Measurements from ENCODE around the gene PHACTR1.
A peak's percentile ranks its signal among the peaks of the same experiment; 100 is the strongest.

Gene PHACTR1

DNA sequence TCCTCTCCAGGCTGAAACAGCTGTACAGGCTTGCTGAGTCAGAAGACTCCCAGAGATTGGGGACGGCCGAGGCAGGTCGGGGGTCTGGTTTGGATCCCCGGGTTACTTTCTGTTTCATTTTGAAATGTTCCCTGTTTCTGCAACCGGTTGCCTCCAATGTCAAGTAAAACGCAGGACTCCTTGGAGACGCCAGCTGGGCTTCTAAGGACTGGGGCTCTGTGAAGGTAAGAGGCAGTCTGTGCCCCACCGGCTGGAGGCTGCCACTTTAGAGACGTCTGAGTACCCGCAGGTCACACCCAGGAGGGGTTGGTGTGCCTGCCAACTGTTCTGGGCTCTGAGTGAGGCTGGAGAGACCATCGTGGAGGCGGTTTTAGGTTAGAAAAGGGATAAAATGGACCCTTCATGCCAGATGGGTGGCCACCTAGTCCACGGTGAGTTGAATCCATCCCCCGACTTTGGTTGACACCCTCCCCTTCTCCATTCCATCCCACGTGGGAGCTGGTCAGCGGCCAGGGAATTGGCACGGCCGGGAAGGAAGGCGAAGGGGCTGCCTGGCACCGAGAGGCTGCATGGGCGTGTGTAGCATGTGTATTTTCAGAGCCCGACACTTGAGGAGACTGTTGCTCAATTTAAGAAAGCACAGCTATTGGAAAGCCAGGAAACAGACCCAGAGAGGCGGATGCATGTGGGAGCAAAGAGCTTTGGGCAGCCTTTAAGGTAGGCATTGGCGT lies 240.9 kb downstream of the PHACTR1 start:
- DNase-seq, result peak; percentile 1

DNA sequence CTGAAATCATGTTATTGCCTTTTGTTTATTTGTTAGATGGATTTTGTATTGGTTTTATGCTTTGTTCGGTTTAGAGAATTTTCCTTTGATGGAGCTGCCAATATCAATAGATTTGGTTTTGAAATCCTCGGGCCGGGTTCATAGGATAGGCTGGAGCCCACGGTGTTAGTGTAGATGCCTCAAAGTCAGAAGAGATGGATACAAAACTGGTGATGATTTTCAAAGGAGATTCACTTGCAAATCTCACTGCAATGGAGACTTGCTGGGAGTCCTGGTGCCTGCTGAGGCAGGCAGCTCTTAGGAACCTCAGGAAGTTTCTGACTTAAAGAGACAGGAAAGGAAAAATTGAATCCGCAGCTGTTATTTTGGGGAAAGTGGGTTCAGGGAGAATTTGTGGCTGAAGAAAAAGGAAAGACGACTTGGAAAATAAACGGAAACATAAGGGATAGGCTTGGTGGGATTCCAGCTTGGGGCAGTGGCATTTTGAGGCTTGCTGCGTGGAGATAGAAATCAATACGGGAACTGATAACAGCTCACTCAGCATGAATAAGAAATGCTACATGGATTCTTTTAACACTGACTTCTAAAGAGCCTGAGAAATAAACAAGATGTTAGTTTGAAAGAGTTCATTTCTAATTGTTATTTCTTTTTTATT lies 241.6 kb downstream of the PHACTR1 start:
- DNase-seq, result no peak

DNA sequence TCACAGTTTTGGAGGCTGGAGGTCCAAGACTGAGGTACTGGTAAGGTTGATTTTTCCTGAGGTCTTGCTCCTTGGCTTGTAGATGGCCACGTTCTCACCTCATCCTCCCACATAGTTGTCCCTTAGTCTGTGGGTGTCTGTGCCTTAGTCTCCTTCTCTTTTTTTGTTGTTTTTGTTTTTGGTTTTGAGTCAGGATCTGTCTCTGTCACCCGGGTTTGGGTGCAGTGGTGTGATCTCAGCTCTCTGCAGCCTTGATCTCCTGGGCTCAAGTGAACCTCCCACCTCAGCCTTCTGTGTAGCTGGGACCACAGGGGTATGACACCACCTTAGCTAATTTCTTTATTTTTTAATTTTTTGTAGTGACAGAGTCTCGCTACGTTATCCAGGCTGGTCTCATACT lies 245.2 kb downstream of the PHACTR1 start:
- DNase-seq, result no peak

DNA sequence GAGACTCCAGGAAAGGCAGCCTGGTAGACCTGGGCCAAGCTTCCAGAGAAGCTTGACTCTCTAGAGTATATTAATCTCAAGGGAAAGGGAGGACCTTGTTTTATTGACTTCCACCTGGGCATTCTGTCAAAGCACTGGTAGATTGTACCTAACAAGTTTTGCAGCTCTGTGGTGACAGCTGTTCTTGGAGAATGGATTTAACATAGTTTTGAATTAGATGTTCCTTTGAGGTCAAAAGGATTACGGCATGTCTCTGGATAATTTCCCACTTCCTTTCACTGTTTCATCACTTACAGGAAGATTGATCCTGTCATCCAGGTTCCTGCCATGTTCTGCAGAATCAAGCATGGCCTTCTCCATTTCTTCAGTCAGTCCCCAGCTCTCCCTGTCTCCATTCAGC lies 246.0 kb downstream of the PHACTR1 start:
- no peak for DNase-seq

DNA sequence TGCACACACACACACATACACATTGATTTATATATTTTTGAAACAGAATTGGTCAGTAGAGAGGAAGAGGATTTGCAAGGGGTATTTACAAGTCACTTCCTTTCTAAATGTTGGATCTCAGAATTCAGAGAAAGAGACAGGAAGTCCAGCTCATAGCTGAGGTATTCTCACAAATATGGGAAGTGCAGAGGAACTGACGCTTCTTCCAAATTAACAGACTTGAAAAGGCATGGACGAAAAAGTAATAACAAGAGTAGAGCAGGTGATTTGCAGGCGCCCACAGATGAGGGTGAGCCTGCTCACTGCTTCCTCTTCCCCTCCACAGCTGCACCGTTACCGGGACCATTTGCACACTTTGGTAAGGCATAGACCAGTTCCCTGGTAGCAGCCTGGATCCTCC lies 246.4 kb downstream of the PHACTR1 start:
- no peak for DNase-seq

DNA sequence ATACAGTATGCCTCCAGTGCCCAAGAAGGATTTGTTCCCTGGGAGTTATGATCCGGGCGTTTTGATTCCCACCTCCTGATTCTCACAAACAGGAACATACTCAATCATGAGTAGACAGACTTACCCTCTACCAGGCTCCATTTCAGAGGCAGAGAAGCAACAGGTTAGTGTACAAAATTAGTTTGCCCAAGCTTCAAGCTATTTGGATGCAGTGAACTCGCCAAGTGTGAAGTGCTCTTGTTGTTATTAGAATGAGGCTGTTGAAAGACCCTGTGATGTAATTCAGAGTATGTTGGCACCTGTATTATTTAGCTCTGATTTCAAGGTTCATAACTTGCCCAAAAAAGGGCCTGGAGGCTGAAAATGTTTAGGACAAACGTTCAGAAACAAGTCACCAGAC lies 247.0 kb downstream of the PHACTR1 start:
- no peak for DNase-seq

DNA sequence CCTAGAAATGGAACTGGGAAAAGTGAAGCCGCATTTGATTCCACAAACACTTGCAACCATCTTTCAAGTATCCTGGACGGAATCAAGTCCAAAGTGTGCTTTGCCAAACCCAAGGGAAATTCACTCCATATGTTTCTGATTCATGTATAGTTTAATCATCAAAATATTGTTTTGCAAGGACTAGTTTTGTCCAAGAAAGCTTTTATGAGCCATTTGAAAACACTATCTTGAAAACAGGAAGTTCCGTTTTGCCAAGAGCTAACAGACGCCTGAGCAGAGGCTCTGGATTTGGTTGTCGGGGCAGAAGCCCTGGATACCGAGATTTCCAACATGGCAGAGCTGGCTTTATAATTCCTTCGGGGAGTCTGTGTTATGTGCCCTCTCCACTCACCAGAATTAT lies 251.1 kb downstream of the PHACTR1 start:
- no peak for DNase-seq

DNA sequence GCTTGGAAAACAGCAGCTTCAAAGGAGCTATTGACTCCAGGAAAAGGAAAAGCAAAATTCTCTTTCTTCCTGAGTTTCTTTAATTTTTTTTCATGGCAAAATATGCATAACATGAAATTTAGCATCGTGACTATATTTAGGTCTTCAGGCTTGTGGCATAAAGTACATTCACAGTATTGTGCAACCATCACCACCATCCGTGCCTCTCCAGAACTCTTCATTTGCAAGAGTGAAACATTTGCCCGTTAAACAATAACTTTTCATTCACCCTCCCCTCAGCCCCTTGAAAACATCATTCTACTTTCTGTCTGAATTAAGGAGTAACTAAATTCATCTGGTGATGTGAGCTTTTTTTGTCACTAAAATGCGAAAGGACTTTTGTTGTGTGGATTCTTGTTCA lies 251.7 kb downstream of the PHACTR1 start:
- no peak for DNase-seq

DNA sequence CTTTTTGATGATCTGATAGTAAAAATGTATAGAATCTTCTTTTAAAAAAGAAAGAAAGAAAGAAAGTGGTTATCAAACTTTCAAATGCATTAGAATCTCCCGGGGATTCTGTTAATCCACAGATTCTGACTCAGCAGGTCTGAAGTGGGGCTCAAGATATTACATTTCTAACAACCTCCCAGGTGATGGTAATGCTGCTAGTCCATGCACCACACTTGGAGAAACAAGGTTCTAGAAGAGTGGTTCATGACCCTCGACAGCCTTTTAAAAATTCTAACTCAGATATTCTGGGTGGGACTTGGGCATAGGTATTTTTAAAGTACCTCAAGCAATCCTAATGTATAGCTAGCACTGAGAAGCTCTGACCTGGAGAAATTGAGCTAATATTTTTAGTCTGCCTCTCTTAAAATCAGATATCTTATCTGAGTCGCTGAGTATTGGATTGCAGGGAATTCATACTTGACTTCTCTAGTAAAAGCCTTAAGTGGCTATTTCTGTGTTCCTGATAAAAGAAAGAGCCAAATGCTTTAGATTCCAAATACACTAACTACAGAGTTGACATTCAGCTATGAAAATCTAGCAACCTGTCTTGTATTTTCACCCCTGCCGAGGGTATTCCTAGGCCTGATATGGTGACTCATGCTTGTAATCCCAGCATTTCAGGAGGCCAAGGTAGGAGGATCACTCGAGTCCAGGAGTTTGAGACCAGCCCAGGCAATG lies 252.4 kb downstream of the PHACTR1 start:
- no peak for DNase-seq

DNA sequence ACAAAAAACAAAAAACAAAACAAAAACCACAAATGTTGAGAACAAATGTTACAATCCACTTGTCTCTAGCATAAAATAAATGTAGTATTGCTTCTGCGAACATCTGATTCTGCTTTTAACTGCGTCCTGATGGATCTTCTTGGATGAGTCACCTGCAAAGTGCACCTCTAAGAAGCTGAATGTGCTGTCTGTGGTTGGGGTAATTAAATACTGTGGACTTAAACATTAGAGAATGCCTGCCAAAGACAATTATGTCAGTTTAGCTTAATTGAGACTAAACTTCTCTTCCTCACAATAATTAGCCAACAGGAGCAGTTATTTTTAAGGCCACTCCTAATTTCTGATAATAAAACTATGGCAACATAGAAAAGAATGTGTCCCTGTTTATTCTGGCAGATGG lies 253.4 kb downstream of the PHACTR1 start:
- DNase-seq, result no peak

DNA sequence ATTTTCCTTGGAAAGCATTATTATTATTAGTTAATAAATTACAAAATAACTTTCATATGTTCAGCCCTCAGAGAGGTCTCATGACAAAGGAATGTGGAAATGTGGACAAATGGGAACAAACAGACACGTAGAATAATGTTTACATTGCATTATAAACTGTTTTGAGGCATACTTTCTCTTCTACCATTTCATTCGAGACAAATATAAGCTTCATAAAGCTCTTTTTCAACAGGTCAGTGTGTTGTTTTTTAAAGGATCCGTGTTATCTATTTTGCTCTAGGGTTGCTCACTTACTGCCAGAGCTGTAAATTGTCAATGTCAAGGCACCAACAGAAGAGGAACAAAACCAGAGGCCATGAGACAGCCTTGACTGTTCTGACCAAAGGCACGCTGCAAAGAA lies 256.8 kb downstream of the PHACTR1 start:
- no peak for DNase-seq

DNA sequence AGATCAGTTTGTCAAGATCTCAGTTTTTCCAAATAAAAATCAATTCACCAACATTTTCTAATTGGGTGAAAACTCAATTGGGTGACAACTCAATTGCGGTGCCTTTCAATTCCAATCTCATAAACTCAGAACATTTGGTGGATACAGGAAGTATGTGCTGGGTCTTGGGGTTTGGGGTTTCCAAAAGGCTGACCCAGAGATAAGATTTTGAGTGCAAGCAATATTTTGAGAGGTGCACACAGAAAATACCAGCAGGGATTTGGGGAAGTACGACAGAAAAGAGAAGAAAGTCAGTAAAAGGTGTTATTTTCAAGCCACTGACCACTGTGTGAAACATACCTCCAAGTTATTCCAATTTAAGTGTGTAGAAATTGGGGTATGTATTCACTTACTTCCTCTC lies 258.0 kb downstream of the PHACTR1 start:
- no peak for DNase-seq

DNA sequence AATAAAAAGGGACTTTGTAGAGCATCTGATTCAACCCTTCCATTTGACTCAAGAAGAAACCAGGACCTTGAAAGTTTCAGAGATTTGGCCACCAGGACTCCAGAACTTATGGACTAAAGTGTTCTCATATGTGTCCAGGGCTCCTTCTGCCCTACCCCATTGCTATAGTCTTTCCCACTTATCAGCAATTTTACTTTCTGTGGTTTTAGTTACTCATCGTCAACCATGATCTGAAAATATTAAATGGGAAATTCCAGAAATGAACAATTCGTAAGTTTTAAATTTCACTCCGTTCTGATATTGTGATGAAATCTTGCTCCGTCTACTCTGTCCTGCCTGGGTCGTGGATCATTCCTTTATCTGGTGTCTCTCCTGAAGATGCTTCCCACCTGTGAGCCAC lies 259.8 kb downstream of the PHACTR1 start:
- DNase-seq, result no peak

DNA sequence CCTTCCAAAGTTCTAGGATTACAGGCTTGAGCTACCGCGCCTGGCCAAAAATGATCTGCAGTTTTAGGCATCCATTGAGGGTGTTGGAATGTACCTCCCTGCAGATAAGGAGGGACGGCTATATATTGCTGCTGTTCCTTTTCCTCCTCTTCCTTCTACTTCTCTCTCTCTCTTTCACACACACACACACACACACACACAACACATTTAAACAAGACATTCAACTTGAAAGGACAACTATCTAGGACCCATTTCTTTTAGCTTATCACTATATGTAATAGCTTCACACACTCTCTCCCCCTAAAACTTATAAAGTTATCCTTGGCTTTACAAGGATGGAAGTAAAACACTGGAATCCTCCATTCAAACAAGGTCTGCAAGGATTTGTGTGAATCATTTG lies 260.6 kb downstream of the PHACTR1 start:
- no peak for DNase-seq

DNA sequence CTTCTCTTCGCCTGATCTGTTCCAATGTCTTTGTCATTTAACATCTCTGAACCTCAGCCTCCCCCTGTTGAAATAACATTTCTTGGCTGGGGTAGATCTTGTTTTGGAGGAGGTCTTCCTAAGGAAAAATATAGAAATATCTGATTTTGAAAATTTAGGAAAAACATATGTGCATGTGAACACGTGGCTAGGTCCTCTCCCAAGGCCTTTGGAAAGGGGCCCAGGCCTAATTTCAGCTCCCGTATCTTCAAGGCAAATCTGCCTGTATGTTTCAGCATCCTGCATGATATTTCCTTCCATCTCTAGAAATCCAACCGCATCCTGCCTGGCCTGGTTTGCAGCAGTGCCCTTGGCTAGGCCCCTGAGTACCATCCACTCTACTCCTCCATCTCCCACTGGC lies 261.2 kb downstream of the PHACTR1 start:
- DNase-seq, result no peak

DNA sequence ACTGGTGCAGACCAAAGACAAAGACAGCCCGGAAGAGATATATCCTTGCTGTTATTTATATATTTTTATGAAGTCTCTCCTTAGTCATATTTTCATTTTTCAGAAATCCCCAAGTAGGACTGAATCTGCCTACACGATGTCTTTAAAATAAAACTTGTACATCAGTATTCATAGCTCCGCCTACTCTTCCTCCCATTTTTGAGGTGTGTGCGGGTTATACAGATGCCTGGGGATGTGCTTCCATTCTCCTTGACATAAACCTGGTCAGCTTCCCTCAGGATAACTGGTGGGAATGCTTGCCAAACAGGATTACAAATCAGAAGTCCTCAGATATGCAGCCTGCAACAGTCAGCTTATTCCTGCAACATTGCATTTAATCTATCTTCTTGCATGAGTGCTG lies 264.2 kb downstream of the PHACTR1 start:
- DNase-seq, result no peak

DNA sequence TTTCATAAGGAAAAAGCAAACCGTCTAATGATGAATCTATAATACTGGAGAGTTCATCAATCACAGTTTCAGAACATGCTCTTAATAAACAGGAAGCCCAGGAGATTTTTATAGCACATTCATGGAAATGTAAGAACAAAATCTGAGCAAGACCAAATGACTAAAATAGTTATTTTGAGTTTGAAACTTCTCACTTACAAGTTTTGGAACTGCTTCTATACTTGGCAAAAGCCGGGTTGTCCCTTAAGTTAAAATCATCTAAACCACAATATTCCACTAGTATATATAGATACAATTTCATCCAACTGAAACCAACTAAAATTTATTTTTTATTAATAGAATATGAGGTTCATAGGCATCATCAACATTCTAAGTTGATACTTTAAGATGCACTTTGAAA lies 268.2 kb downstream of the PHACTR1 start:
- DNase-seq, result no peak

DNA sequence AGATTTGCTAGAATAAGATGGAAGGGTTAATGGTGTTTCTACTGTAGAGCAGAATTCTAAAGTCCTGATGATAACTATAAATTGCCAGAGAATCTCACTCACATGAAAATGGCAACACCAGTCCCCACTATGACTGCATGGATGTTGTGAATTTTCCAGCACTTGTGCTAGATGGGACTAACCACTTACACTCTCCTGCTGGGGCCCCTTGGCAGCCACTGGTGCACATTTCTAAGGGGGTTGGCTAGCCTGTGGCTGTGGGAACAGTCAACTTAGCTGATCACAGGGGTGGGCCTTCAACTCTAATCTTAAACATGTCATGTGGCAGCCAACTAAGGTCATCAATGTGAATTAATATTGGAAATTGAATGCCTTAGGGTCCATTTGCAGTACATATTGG lies 271.2 kb downstream of the PHACTR1 start:
- DNase-seq, result no peak

DNA sequence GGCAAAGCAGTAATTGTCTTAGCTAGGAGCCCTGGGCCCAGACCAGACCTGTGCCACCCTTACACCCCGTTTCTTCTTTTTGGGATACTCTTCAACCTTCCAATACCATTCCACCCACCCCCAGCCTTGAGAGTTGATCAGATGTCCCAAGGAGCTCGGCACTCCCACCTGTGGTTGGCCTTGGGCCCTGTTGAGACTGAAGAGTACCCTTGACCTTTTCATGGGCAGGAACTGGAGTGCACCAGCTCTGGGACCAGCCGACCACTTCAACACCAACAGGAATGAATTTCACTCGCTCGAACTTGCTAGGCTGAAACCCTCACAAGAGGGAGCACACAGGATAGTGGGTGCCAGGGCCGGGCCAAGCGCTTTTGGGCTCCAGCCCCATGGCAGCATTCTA lies 273.6 kb downstream of the PHACTR1 start:
- no peak for DNase-seq

DNA sequence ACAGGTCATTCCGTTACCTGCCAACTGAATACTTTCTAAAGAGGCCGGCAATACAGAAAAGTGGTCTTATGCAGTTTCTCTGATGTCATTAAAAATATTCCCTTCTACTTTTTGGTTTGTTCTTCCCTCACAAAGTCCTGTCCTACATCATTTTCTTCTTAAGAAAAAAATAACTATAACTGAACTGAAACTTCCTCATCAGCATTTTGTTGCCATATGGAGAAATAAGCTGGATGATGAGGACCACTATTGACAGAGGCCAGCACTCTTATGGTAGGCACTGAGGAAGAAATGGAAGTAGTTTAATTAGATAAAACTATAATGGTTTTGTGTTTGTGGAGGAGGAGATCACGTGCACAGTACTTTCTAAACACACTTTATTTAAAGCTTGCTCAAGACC lies 274.9 kb downstream of the PHACTR1 start:
- no peak for DNase-seq

DNA sequence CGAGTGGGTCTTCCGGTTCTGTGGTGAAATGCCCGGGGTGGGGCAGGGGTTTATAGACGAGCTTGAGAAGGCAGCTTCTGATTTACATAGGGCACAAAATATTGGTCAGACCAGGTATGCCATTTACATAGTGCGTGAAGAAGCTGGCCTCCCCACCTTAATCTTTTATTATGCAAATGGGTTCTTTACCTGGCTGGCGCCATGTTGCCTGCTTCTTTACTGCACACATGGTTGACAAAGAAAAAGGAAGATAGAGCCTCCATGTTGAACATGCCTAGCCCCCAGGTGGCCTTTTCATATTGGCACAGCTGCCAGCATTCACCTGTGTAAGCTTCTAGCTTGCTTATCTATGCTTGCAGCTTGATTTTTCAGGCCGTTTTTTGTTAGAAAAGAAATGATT lies 276.2 kb downstream of the PHACTR1 start:
- DNase-seq, result no peak

DNA sequence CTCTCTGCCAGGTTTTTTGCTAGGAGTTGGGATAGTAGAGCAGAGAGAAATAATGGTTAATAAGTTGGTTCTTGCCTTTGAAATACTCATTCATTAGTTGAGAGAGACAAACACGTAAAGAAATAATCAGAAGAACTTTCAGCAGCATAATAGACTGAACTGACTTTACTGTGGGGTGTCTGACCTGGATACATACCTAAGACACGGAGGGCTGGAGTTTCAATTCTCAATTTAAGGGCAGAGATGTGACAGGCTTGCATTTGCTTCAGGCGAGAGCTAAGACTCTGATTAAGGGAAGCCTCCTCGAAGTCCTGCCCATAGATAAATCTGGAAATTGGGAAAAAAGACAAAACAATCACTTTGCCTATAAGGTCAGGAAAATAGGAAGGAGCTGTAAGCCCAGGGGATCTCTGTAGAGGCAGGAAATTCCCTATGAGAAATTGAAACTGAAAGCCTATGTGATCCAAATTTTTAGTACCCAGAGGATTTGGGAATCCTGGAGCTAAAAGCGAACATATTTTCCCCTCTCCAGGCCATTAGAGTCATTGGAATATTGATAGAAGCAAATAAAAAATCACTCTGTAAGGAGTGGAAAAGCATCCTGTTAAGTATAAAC lies 276.8 kb downstream of the PHACTR1 start:
- DNase-seq, result no peak

DNA sequence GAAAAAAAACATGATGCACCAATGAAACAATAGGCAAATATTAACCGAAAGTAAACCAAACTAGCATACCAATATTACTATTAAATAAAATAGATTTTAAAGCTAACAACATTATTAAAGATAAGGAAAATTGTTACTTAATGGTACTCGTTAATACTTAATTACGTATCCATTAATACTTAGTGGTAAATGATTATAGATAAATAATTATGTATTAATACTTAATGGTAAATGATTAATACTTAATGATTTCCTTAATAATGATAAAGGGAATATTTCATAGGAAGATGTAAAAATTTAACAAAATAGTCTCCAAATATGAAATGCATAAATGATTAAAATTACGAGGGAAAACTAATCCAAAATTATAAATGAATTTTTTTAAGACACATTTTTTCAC lies 278.9 kb downstream of the PHACTR1 start:
- DNase-seq, result no peak

DNA sequence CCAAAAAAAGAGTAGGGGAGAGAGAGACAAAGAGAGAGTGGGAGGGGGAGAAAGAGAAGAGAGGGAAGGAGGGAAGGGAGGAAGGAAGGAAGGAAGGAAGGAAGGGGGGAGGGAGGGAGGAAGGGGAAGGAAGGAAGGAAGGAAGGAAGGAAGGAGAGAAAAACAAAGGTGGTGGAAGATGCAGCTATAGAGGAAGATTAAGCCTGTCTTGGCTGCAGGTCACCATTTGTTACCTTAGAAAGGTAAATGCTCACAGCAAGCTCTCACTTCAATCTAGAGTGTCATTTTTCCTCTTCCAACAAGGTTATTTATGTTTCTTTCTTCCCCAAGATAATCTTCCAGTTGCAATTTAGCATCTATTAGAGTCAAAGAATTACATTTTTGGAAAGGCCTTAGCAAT lies 284.0 kb downstream of the PHACTR1 start:
- no peak for DNase-seq
